Naive thymus-derived CD4-positive, alpha-beta T cell (primary cell): ENCODE measurements around the gene ST8SIA1. TPM values are rescaled to one million over a fixed set of nuclear protein-coding genes. Genes with fewer than 3 reads are reported as not detected.

Experiments
- ATAC-seq: fragments of 150-1000 bp; cut with Tn5 transposase; 2 replicates; pipeline ENCODE4 v1.10.0; 2021; ENCODE audit warnings: mild to moderate bottlenecking, moderate library complexity
- CTCF ChIA-PET: fragments of 350-600 bp; sonication (Branson Sonifier 250); formaldehyde crosslinking; loops from one replicate; lab custom pipeline; 2021; ENCODE audit warnings: antibody characterized with exemption; lab: Charles Lee
- POLR2A ChIA-PET: fragments of 350-600 bp; sonication (Branson Sonifier 250); formaldehyde crosslinking; loops from one replicate; lab custom pipeline; 2021; ENCODE audit warnings: antibody characterized with exemption, inconsistent platforms; lab: Charles Lee
- DNase-seq, 9 donors: peaks; one replicate each; pipeline versions ENCODE4 v3.0.0 to v3.0.0-alpha.2; 2020 to 2022; ENCODE audit warnings: mixed read lengths in 1 of 9
- H3K27ac ChIP-seq: one replicate; pipeline ENCODE4 v1.7.0; 2013; ENCODE audit warnings: mild to moderate bottlenecking, low read depth, low read length, moderate library complexity
- H3K27me3 ChIP-seq, 2 donors: one replicate each; pipeline ENCODE4 v1.7.0; 2013; ENCODE audit warnings: low read length in 2 of 2, mild to moderate bottlenecking in 2 of 2, moderate library complexity in 2 of 2; ENCODE audit not compliant: control insufficient read depth in 2 of 2, insufficient read depth in 2 of 2
- H3K36me3 ChIP-seq, 3 experiments: 1 replicate in 2 of 3; 2 replicates in 1 of 3; pipeline ENCODE4 v1.7.0; 2013; ENCODE audit warnings: low read length in 3 of 3, mild to moderate bottlenecking in 3 of 3, moderate library complexity in 1 of 3; ENCODE audit not compliant: insufficient read depth in 3 of 3, control insufficient read depth in 2 of 3
- H3K4me1 ChIP-seq, 2 donors: one replicate each; pipeline ENCODE4 v1.7.0; 2013; ENCODE audit warnings: low read length in 2 of 2, mild to moderate bottlenecking in 2 of 2, moderate library complexity in 1 of 2; ENCODE audit not compliant: control insufficient read depth in 2 of 2, insufficient read depth in 2 of 2
- H3K4me3 ChIP-seq: 2 replicates; pipeline ENCODE4 v1.7.0; 2013; ENCODE audit warnings: mild to moderate bottlenecking, low read length
- H3K9me3 ChIP-seq, 3 experiments: 1 replicate in 2 of 3; 2 replicates in 1 of 3; pipeline ENCODE4 v1.7.0; 2013; ENCODE audit warnings: low read length in 3 of 3; ENCODE audit not compliant: control insufficient read depth in 2 of 3
- H3K27ac Mint-ChIP-seq, 9 donors: one replicate each; pipeline ENCODE4 v1.8.0; 2020 to 2022; ENCODE audit warnings: mixed read lengths in 9 of 9, mild to moderate bottlenecking in 8 of 9, moderate library complexity in 5 of 9, inconsistent platforms in 2 of 9
- H3K27me3 Mint-ChIP-seq, 5 donors: one replicate each; pipeline ENCODE4 v1.8.0; 2021 to 2022; ENCODE audit warnings: mixed read lengths in 5 of 5, mild to moderate bottlenecking in 1 of 5
- H3K36me3 Mint-ChIP-seq, 5 donors: one replicate each; pipeline ENCODE4 v1.8.0; 2020 to 2022; ENCODE audit warnings: mixed read lengths in 5 of 5, mild to moderate bottlenecking in 3 of 5, inconsistent platforms in 1 of 5
- H3K4me1 Mint-ChIP-seq, 7 donors: one replicate each; pipeline ENCODE4 v1.8.0; 2020 to 2022; ENCODE audit warnings: mixed read lengths in 7 of 7, mild to moderate bottlenecking in 3 of 7, inconsistent platforms in 1 of 7
- H3K4me3 Mint-ChIP-seq, 10 donors: one replicate each; pipeline ENCODE4 v1.8.0; 2020 to 2022; ENCODE audit warnings: mild to moderate bottlenecking in 10 of 10, mixed read lengths in 10 of 10, moderate library complexity in 6 of 10, inconsistent platforms in 2 of 10
- H3K9me3 Mint-ChIP-seq, 11 donors: one replicate each; pipeline ENCODE4 v1.8.0; 2020 to 2022; ENCODE audit warnings: mixed read lengths in 11 of 11, mild to moderate bottlenecking in 4 of 11, inconsistent platforms in 1 of 11, moderate library complexity in 1 of 11
- intact Hi-C, 2 donors: fragments of 100-400 bp; cut with micrococcal nuclease; formaldehyde crosslinking; loops; one replicate each; pipeline ENCODE4 v1.15.1; 2023
- polyA plus RNA-seq, 2 donors: library from polyadenylated mRNA; unstranded; fragments of 300-500 nt; fragmentation: Illumina TruSeq; gene quantifications; one replicate each; pipeline ENCODE4 v1.2.3, GENCODE V29; 2021
- total RNA-seq, 6 experiments: library from RNA in 5 of 6; stranded (reverse) in 5 of 6; gene quantifications; 1 replicate in 5 of 6; 2 replicates in 1 of 6; pipeline ENCODE4 v1.2.3 and lab custom pipeline; 2021 to 2026

ST8SIA1 gene
- total and polyA plus RNA-seq, 7 experiments from 2014 or later: 0.51 to 6.0 (median 2.7) TPM; not detected in 1

DNA sequence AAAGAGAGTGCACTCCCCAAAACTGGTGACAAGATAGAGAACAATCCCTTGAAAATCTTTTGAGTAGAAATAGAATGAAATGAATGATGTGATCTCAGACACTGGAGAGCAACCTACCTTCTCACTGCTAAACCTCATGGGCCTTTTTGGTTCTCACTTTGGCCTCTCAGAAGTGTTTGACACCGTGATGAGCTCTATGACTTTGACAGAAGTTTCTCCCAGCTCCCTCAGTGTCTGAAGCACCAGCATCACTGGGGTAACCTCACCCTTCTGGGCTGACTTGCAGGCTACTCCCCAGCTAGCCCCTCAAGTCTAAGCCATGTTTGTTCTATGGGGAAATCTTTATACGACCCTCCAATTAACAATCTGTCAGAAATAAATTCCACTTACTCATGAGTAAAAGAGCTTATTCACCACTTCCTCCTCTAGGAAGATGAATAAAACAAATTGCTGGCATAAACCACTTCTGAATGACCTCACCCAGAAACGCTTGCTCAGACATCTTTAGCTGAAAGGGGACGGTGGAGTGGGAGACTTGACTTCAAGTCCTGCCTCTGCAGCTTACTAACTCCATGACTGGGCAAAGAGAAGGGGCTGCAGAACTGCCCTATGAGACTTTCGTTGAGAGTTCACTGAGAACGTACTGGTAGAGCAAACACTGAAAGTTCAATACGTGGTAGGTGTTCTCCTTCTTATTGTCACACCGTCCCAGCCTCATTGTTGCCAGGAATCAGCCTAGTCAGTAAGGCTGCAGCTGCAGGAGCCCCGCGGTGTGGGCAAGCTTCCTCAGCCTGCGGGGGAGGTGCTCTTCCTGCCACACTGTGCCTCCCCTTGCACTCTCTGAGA lies 46.5 kb downstream of the ST8SIA1 start:
- Histone ChIP-seq H3K27me3 (no peaks in the 10 kb centered on the region), H3K9me3 (no peaks in the 10 kb centered on the region), H3K27ac (no peak overlapping the region), H3K4me3 (peak overlapping the region; percentile 11), H3K4me1 (peaks cover 4 to 19% of the 10 kb centered on the region in 2 donors), H3K36me3 (peaks cover 0 to 4% (median 0%) of the 10 kb centered on the region in 3 experiments)
- Mint-ChIP-seq H3K4me3 (peak overlapping the region in 8 of 10 donors; percentile 6 to 65 (median 44)), H3K9me3 (no peaks in the 10 kb centered on the region), H3K36me3 (no peaks in the 10 kb centered on the region), H3K4me1 (peaks cover 10 to 23% (median 15%) of the 10 kb centered on the region in 7 donors), H3K27me3 (peaks cover 0 to 7% (median 0%) of the 10 kb centered on the region in 5 donors), H3K27ac (peak overlapping the region in 1 of 9 donors; percentile 78)
- ChIA-PET CTCF (interaction anchor here (1.1 kb wide), 1 partner anchor 209 kb away, joined by 5 read pairs; no protein-coding TSS in a partner anchor), POLR2A (no interaction called here)
- DNase-seq: peak in 6 of 9 donors; percentile 1 to 25 (median 6)
- intact Hi-C loops: no loop called here
- peak; percentile 42 for ATAC-seq

DNA sequence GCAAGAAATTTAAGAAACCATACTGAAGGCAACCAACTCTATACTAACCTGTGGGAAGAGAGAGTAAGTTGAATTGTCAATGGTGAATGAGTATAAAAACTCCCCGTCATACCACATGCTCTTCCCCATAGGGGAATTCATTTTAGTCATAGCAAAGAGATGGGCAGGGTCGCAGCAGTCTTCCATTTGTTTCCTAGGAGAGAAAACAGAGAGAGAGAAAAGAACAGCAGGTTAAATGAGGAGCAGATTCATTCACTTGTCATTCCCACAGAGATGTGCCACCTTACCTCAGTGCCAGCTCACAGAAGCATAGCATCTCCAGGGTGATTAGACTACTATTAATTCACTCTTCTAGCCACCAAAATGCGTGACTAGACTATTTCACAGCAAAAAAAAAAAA lies 47.4 kb downstream of the ST8SIA1 start:
- Histone ChIP-seq H3K4me1 (peaks cover 4 to 19% of the 10 kb centered on the region in 2 donors), H3K4me3 (no peak overlapping the region), H3K27me3 (no peaks in the 10 kb centered on the region), H3K9me3 (no peaks in the 10 kb centered on the region), H3K36me3 (peaks cover 0 to 4% (median 0%) of the 10 kb centered on the region in 3 experiments), H3K27ac (no peak overlapping the region)
- ATAC-seq (no peak), DNase-seq (no peak)
- Mint-ChIP-seq H3K9me3 (no peaks in the 10 kb centered on the region), H3K36me3 (no peaks in the 10 kb centered on the region), H3K27ac (no peak overlapping the region), H3K4me1 (peaks cover 10 to 23% (median 15%) of the 10 kb centered on the region in 7 donors), H3K4me3 (no peak overlapping the region), H3K27me3 (peaks cover 0 to 7% (median 0%) of the 10 kb centered on the region in 5 donors)
- POLR2A ChIA-PET: no interaction called here
- intact Hi-C loops: no loop called here
- CTCF ChIA-PET: no interaction called here

DNA sequence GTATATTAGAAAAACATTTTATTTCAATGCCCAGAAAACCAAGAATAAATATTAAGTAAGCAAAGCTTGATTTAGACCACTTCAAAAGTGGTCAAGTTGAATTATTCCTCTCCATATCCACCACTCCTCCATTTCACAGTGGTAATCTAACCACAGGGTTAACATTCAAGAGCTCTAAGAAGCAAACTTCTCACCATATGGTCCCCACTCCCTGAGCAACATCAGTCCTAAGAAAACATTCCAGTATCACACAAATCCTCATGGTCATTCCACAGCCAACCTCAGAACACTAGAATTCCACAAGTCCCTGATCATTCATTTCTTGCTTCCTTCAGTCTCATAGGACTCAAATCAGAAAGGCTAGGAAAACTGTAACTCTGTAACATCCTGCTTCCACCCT lies 47.9 kb downstream of the ST8SIA1 start:
- no peaks in the 10 kb centered on the region for H3K36me3 Mint-ChIP-seq
- Histone ChIP-seq H3K9me3 (no peaks in the 10 kb centered on the region), H3K4me1 (peaks cover 4 to 19% of the 10 kb centered on the region in 2 donors), H3K27me3 (no peaks in the 10 kb centered on the region), H3K4me3 (no peak overlapping the region), H3K27ac (no peak overlapping the region), H3K36me3 (peaks cover 0 to 4% (median 0%) of the 10 kb centered on the region in 3 experiments)
- intact Hi-C loops: no loop called here
- no peak overlapping the region for H3K4me3 Mint-ChIP-seq
- peaks cover 10 to 23% (median 15%) of the 10 kb centered on the region in 7 donors for H3K4me1 Mint-ChIP-seq
- H3K27me3 Mint-ChIP-seq: peaks cover 0 to 7% (median 0%) of the 10 kb centered on the region in 5 donors
- POLR2A ChIA-PET: no interaction called here
- DNase-seq (no peak), ATAC-seq (no peak)
- CTCF ChIA-PET: no interaction called here
- no peak overlapping the region for H3K27ac Mint-ChIP-seq
- no peaks in the 10 kb centered on the region for H3K9me3 Mint-ChIP-seq

DNA sequence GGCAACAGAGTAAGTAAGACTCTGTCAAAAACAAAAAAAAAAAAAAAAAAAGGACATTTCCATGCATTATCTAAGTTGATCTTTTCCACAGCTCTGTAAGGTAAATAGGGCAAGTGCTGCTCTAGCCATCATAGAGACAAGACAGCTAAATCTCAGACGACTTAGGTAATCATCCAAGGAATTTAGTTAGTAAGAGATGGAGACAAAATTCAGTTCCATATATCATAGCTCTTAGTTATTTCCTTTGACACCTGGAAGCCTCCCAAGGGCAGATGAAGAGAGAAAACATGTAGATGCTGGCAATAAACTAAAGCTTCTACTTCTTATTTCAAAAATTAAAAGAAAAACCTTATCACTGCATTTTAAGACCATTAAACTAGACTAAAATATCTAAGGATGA lies 48.7 kb downstream of the ST8SIA1 start:
- H3K27me3 Mint-ChIP-seq: peaks cover 0 to 7% (median 0%) of the 10 kb centered on the region in 5 donors
- peaks cover 0 to 4% (median 0%) of the 10 kb centered on the region in 3 experiments for H3K36me3 ChIP-seq
- no peaks in the 10 kb centered on the region for H3K9me3 ChIP-seq
- ChIA-PET CTCF (interaction anchor here (0.7 kb wide), 1 partner anchor 9 kb away, joined by 4 read pairs; no protein-coding TSS in a partner anchor), POLR2A (no interaction called here)
- H3K27ac Mint-ChIP-seq: no peak overlapping the region
- H3K36me3 Mint-ChIP-seq: no peaks in the 10 kb centered on the region
- H3K27ac ChIP-seq: no peak overlapping the region
- DNase-seq: no peak
- no peaks in the 10 kb centered on the region for H3K9me3 Mint-ChIP-seq
- intact Hi-C loops: no loop called here
- peaks cover 4 to 19% of the 10 kb centered on the region in 2 donors for H3K4me1 ChIP-seq
- peaks cover 10 to 23% (median 15%) of the 10 kb centered on the region in 7 donors for H3K4me1 Mint-ChIP-seq
- no peak for ATAC-seq
- H3K4me3 Mint-ChIP-seq: no peak overlapping the region
- no peak overlapping the region for H3K4me3 ChIP-seq
- no peaks in the 10 kb centered on the region for H3K27me3 ChIP-seq

DNA sequence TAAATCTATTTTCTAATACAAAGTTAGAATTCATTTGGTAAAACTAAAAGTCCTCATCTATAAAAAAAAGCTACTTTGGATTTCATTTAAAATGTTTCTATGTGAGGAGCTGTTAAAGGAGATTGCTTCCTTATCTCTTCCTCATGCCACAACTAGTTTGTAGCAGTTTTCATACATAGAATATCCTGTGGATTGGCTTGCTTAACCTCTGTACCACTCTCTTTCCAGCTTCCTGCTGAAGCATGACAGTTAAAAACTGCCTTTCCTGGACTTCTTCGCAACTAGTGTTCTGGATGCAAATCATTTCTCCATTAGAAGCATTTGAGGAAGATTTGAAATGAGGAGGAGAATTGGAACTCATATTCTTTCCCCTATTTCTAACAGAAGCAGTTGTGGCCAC lies 49.6 kb downstream of the ST8SIA1 start:
- Mint-ChIP-seq H3K27ac (no peak overlapping the region), H3K9me3 (no peaks in the 10 kb centered on the region), H3K36me3 (no peaks in the 10 kb centered on the region), H3K4me1 (peaks cover 10 to 23% (median 15%) of the 10 kb centered on the region in 7 donors), H3K4me3 (no peak overlapping the region), H3K27me3 (peaks cover 0 to 7% (median 0%) of the 10 kb centered on the region in 5 donors)
- DNase-seq (no peak), ATAC-seq (no peak)
- intact Hi-C loops: no loop called here
- no peaks in the 10 kb centered on the region for H3K9me3 ChIP-seq
- ChIA-PET POLR2A (no interaction called here), CTCF (no interaction called here)
- H3K4me1 ChIP-seq: peaks cover 4 to 19% of the 10 kb centered on the region in 2 donors
- H3K36me3 ChIP-seq: peaks cover 0 to 4% (median 0%) of the 10 kb centered on the region in 3 experiments
- H3K4me3 ChIP-seq: no peak overlapping the region
- H3K27me3 ChIP-seq: no peaks in the 10 kb centered on the region
- no peak overlapping the region for H3K27ac ChIP-seq

DNA sequence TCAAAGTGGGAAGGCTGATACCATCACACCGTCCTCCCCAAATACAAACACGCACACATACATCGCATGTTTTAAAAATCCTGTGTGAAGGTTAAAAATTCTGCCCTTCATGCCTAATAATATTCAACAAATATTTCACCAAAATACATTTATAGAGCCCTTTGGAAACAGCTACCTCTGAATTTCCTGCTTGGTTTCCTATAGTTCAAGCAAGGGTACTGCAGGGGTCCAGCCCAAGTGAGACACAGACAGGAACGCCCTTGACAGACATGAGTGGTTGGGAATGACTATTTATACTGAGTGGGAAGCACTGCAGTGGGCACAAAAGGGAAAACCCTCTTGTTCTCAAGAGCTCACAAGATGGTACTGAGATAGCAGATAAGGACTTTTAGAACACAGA lies 51.0 kb downstream of the ST8SIA1 start:
- H3K4me1 Mint-ChIP-seq: peaks cover 7 to 18% (median 12%) of the 10 kb centered on the region in 7 donors
- ChIA-PET CTCF (no interaction called here), POLR2A (no interaction called here)
- peaks cover 0 to 3% (median 0%) of the 10 kb centered on the region in 5 donors for H3K36me3 Mint-ChIP-seq
- Histone ChIP-seq H3K27ac (no peak overlapping the region), H3K4me1 (peaks cover 4 to 14% of the 10 kb centered on the region in 2 donors), H3K4me3 (no peak overlapping the region), H3K9me3 (no peaks in the 10 kb centered on the region), H3K36me3 (peaks cover 0 to 4% (median 0%) of the 10 kb centered on the region in 3 experiments), H3K27me3 (no peaks in the 10 kb centered on the region)
- H3K4me3 Mint-ChIP-seq: no peak overlapping the region
- peaks cover 0 to 2% (median 0%) of the 10 kb centered on the region in 11 donors for H3K9me3 Mint-ChIP-seq
- H3K27me3 Mint-ChIP-seq: peaks cover 0 to 9% (median 0%) of the 10 kb centered on the region in 5 donors
- no peak overlapping the region for H3K27ac Mint-ChIP-seq
- no peak for DNase-seq
- intact Hi-C loops: no loop called here
- no peak for ATAC-seq
